GM10847 (cell line): Measurements from ENCODE around the gene RPS5.

Source experiments
- POLR2A ChIP-seq: IDR thresholded peaks from 2 replicates; pipeline ENCODE4 v1.6.1; 2011; ENCODE audit not compliant: insufficient read length; ENCODE audit errors: extremely low read depth

The RPS5 gene

GRCh38 chr19:58353717-58354477 is 33.2 kb upstream of the RPS5 start:
- TF ChIP-seq POLR2A: no peak

DNA sequence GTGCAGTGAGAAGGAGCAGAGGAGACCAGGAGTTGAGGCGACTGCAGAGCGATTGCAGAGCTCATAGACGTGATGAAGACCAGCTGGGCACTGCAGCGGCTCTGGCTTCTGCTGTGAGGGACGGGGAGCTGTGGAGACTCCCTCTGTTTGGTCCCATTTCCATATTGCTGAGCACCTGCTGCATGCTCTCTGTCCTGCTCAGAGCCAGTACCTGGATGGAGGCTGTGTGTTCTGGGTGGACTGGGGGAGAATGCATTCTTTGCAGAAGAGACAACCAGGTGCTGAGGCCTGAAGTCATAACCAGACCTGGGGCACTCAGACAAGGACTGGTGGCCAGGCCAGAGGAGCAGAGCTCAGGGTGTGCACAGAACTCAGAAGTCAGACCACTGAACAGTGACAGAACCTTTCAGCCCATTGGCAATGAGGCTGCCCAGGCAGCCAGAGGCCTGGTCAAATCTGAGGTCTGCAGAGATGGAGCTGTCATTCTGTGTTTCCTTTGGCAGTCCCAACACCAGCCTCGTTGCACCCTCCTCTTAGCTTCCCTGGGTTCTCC is 32.5 kb upstream of the RPS5 start:
- TF ChIP-seq POLR2A: no peak

DNA sequence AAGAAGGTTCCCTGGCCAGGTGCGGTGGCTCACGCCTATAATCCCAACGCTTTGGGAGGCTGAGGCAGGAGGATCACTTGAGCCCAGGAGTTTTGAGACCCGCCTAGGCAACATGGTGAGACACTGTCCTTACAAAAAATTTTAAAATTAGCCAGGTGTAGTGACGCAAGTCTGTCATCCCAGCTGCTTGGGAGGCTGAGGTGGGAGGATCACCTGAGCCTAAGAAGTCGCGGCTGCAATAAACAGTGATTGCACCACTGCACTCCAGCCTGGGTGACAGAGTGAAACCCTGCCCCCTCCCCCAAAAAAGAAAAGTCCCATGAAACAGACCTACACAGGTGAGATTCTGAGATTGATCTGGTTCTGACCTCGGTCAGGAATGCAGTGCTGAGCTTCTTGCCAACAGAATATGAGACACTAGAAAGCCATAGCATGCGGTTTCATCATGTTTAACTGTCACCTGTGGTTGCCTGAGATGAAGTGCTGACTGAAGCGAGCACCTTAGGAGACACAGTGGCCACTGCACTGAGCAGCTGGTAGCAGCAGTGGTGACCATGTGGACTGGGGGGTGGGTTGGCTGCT is 31.8 kb upstream of the RPS5 start:
- TF ChIP-seq POLR2A: no peak

DNA sequence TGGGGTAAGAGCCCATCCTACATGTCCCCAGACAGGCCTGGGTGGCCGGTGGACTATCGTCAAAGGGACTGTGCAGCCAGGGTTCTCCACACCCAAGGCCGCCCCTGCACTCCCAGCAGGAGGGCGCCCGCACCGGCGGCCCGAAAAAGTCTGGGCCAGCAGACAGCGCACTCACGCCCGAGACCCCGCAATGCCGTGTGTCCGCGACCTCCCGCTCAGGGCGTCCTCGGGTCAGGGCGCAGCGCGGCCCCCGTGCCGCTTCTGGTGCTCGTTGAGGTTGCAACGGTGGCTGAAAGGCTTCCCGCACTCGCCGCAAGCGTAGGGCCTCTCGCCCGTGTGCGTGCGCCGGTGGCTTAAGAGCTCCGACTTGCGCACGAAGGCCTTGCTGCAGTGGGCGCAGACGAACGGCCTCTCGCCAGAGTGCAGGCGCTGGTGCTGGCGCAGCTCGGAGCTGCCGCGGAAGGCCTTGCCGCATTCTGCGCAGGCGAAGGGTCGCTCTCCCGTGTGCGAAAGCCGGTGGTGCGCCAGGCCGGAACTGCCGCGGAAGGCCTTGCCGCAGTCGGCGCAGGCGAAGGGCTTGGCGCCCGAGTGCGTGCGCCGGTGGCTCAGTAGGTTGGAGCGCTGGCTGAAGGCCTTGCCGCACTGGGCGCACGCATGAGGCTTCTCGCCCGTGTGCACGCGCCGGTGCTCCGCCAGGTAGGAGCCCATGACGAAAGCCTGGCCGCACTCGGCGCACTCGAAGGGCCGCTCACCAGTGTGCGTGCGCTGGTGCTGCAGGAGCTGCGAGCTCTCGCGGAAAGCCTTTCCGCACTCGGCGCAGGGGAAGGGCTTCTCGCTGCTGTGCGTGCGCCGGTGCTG is 30.9 kb upstream of the RPS5 start:
- no peak for TF ChIP-seq POLR2A

- TF ChIP-seq POLR2A: no peak
Measured at GRCh38 chr19:58356766-58357480, 30.1 kb upstream of the RPS5 start.

DNA sequence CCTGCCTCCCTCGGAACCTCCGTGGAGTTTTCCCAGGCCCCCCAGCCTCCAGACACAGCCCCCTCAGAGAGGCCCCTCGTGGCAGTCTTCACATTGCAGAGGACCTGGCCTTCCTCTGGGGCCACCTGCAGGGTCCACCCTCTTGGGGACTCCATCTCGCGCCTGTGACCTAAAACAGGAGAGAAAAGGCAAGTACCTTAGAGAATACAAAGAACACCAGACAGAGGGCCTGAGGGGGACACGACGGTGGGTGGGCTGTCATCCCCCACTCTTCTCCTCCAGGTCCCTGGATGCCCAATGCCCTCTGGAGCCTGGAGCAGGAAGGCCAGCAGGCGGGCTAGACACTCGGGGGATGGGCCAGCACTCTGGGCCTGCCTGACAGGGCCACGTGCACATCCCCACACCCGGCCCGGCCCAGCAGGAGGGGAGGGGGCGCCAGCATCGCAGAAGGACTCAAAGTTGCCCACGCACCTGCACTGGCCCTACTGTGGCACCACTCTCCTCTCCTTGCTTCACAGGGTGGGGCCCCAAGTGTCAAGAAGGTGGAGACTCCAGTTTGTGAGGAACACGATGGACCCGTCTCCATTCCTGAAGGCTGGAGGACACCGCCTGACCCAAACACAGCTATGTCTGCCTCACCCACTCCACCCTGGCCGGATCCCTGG is 29.5 kb upstream of the RPS5 start:
- TF ChIP-seq POLR2A: no peak

GRCh38 chr19:58361900-58362271 is 25.2 kb upstream of the RPS5 start:
- peak; percentile 16 for TF ChIP-seq POLR2A

DNA sequence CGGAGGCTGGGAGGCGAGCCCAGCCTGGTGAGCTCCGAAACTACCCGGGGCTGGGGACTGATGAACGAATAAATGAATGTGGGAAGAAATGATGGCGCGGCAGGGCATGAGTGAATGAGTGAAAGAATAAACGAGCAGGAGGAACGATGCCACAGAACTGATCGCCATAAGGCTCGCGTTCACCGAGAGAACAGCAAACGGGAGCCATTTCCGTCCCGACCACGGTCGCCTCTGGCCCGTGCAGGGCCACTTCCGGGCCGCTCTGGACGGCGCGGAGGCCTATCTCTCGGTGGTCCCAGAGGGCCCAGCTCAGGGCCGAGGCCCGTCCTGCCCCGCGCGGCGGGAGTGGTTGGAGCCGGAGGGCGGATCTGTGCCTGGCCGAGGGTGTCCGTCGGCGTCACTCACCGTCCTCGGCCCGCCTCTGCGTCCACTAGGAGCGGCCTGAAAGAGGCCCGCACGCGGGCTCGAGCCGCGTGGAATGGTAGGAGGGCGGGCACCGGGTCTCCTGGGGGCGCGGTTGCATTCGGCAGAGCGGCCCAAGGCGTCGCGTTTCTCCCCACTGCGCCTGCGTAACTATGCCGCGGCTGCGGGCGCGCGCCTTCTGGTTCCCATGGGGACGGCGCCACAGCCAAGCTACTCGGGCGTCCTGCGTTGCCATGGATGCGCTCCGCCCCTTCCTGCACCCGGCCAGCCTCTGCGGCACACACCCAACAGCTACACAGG is 24.6 kb upstream of the RPS5 start, which contains the start of gene ZNF497:
Gene ZNF497, minus strand, starts transcription at position 480 of the 723 bp plus-strand sequence. CDS start 5,116 bp downstream, outside the sequence.
- TF ChIP-seq POLR2A: peak; percentile 42

DNA sequence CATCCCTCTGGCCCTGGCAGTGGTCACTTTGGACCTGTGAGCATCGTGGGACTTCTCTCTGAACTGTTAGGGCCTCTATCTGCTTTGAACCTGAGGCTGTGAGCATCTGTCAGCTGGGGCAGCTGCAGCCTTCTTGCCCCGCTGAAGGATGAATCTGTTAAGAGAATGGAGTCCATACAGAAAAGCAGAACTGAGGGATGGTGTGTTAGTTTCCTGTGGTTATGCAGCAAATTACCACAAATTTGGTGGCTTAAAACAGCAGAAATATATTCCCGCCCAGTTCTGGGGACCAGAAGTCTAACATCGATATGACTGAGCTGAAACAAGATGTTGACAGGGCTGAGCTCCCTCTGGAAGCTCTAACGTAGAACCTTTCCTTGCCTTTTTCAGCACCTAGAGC is 22.9 kb upstream of the RPS5 start:
- no peak for TF ChIP-seq POLR2A

DNA sequence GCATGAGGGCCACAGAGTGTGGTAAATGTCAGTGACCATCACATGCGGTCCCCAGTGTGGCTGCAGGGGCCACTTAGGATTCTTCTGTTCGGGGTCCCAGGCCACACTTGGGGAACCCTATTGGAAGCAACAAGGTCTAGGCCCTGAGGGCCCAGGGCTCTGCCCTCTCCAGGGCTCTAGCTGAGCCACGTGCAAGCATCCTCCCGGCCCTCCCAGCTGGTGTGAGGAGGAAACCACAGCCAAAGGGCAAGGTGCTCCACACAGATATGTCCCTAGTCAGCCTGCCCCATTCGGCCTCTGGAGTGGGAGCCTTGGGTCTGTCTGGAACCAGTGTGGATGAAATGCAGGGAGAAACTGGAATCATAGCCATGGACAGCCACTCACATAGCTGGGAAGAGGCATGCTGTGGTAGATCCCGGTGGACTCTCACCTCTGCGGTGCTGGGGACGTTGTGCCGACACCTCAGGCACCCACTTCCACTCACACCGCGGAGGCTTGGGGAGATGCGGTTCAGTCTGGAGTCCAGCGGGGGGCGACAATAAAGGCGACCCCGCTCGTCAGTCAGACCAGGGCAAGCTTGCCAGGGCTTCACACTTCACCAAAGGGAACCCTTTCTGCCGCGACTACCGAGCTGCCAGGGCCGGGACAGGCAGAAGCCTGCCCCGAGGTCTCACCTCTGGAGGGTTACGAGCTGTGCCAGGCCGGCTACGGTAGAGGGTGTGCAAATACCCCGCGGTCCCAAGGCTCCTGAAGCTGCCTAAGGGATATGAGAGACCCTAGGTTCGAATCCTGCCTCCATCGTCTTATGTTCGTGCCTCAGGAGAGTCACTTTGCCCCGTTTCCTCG is 20.3 kb upstream of the RPS5 start:
- TF ChIP-seq POLR2A: no peak

DNA sequence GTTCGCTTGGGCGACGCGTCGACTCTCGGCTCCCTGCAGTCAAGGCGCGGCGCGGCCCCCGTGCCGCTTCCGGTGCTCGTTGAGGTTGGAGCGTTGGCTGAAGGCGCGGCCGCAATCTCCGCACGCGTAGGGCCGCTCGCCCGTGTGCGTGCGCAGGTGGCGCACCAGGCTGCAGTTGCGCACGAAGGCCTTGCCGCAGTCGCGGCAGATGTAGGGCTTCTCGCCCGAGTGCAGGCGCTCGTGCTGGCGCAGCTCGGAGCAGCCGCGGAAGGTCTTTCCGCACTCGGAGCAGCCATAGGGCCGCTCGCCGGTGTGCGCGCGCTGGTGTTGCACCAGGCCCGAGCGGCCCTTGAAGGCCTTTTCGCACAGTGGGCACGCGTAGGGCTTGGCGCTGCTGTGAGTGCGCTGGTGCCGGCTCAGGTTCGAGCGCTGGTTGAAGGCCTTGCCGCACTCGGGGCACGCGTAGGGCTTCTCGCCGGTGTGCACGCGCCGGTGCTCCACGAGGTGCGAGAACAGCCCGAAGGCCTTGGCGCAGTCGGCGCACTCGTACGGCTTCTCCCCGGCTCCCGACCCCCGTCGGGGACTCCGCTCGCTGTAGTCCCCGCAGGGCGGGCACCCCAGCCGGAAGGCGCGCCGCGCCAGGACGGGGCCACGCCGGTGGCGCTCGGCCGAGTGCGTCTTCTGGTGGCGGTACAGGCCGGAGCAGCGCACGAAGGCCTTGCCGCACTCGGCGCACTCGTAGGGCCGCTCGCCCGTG is 19.2 kb upstream of the RPS5 start:
- TF ChIP-seq POLR2A: no peak
